Measurements from ENCODE around the gene ARHGAP42.
"Not testable (repeated sequence)": the region's sequence is repeated elsewhere in the genome, so short reads cannot be mapped to it uniquely, and the experiment has no call there.

Gene ARHGAP42

DNA sequence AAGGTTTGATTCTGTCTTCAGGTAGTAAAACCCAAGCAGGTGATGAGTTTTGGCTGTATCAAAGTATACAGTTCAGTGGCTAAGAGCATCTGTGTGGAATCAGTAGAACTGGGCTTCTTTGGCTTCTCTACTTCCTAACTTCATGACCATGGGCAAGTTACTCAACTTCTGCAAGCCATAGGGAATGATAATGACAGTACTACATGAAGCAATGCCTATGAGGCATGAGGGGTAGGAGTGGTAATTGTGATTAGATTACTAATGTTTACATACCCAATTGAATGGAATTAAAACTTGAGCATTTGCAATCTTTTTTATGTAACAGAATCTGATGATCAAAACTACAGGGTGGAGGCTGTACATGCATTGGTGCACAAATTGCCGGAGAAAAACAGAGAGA, 278.3 kb downstream of the ARHGAP42 start:
- DNase-seq (ENCODE audit: low spot score) = no peak

DNA sequence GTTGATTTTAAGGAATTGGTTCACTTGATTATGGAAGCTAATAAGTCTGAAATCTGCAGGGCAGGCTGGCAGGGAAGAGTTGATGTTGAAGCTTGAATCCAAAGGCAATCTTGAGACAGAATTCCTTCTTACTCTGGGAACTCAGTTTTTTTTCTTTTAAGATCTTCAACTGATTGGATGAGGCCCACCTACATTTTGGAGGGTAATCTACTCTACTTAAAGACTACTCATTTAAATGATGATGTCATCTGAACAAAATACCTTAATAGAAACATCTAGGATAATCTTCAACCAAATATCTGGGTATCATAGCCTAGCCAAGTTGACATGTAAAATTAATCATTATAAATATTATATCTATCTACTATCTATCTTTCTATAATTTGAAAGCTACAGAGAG, 279.3 kb downstream of the ARHGAP42 start:
- no peak for DNase-seq (ENCODE audit: low spot score)

GRCh38 chr11:100969008-100969407, 281.9 kb downstream of the ARHGAP42 start:
- DNase-seq (ENCODE audit: low spot score) = no peak

GRCh38 chr11:100970283-100971164, 283.4 kb downstream of the ARHGAP42 start:
- no peak for DNase-seq (ENCODE audit: low spot score)

DNA sequence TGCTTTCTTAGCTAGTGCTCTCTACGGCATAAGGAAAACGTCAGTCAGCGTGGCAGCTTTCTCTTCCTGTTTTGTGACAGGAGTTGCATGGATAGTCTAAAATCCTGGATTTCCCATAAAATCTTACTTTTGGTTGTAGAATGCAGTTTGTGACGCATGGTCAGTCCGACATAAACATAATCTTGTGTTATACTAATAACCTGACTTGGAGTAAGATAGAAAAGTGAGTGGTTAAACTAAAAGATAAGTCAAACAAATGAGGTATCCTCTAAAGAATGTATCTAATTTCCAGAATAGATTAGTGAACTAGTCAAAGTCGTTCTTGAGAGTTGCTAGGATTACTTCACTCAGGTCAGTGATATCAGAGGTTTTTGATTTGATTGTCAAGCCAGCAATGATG, 285.0 kb downstream of the ARHGAP42 start:
- DNase-seq (ENCODE audit: low spot score) = no peak

DNA sequence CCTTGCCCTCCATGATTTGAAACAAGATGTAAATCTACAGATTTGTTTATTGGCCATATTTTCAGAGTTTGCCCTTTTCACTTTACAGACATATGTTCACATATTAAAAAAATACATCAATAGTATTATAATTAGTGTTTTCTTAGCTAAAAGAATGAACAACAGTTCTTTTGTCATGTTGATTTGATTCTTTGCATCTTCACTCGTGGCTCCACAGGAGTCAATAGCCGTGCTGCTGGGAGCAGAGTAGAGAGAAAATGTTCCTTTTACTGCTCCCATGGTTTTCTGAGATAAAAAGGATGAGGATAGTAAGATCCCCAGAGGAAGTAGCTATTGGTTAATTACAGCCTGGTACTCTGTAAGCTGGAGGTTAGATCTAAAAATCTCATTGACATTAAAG, 291.4 kb downstream of the ARHGAP42 start:
- DNase-seq (ENCODE audit: low spot score) = no peak

- no peak for DNase-seq (ENCODE audit: low spot score)
Measured at GRCh38 chr11:100978939-100979338, 291.9 kb downstream of the ARHGAP42 start.

- DNase-seq (ENCODE audit: low spot score) = no peak
Measured at GRCh38 chr11:100980156-100980555, 293.1 kb downstream of the ARHGAP42 start.

DNA sequence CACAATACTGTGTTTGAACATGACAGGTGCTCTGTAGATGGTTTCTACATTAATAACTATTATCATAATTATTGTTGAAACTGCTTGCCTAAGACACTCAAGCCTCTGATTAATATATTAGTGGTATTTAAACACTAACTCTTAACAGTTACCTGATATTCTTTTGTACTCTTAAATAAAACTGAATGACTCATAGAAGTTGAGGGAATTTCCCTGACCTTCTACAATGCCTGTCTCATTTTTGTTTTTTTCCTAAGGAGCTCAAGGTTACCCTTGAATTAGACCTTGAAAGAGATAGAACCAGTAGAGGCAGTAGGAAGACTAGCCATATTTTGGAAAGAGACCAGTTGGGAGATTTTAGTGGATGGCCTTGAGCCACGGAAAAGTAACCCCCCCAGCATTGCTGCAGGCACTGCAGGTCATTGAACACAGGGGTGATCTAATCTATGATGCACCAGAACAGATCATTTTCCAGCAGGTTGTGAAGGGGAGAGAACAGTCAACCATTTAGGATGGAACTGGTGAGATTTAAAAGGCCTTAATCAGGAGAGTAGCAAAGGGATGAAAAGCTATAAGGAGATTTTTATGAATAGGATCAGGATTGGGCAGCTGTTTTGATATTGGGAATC, 294.2 kb downstream of the ARHGAP42 start:
- no peak for DNase-seq (ENCODE audit: low spot score)

DNA sequence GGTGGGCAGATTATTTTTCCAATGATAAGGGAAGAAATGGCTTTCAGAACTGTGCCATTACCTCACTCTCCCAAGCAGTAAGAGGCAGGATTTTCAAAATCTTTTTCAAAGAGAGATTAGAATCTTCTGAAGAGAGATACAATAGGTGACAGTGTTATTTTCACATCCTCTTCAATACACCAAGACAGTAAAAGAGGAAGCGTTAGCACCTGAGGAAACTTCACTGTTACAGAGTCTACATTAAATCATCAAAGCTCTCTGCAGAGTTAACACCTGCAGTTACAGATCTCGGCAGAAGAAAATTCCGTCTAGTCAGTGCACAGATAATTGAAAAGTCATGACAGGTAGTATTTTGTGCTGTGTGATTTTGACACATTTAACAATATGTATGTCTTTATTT, 297.6 kb downstream of the ARHGAP42 start:
- no peak for DNase-seq (ENCODE audit: low spot score)

- DNase-seq (ENCODE audit: low spot score) = no peak
Measured at GRCh38 chr11:100990931-100991330, 303.8 kb downstream of the ARHGAP42 start.

DNA sequence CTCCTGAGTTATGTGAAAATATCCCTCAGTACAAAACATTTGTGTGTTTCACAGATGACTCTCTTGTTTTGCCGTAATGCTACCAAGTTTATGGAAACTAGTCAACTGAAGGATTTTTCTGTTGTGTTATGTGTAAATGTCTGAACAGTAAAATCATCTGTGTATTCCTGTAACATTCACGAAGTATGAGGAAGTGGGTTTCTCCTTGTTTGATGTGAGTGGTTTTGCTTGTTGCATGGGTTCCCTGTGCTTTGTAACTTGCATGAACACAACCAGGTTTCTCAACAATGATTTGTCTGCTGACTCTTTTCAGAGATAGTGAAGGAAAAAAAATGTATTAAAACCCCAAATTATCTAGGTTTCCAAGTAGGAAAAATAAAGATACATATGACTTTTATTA, 304.5 kb downstream of the ARHGAP42 start:
- no peak for DNase-seq (ENCODE audit: low spot score)

- no peak for DNase-seq (ENCODE audit: low spot score)
Measured at GRCh38 chr11:100994966-100995365, 307.9 kb downstream of the ARHGAP42 start.

DNA sequence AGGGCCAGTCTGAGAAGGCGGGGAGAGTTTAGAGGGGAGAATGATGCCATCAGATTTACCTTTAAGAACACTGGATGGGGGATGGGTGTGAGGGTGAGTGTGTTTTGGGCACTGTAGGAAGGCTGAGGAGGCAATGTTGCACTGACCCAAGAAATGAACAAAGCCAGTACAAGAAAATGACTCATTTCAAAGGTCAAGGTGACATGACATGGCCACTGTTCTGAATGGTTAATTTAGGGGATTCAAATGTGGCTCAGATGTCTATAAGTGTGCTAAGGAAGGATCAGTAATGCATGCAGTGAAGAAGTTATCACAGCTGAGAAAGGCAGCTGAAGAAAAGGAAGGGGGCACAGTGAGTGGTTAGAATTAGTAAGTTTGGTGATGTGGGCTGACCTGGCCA, 312.7 kb downstream of the ARHGAP42 start:
- no peak for DNase-seq (ENCODE audit: low spot score)

DNA sequence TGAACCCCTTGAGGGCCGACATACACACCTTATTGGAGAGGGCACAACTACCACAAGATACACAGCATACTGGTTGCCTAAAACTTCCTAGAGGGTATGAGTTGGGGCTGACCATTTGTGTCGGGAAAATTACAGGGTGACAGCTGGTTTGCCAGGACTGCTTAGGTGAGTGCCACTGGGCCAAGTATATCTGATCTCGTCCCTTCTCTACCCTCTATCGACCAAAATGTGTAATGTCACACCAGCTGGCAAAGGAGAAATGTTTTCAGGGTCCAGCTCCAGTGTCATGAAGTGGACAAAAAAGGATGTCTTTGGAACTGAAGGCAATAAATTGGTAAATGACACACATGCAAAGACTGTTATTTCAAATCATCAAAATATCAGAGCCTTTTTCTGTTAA, 316.4 kb downstream of the ARHGAP42 start:
- no peak for DNase-seq (ENCODE audit: low spot score)

DNA sequence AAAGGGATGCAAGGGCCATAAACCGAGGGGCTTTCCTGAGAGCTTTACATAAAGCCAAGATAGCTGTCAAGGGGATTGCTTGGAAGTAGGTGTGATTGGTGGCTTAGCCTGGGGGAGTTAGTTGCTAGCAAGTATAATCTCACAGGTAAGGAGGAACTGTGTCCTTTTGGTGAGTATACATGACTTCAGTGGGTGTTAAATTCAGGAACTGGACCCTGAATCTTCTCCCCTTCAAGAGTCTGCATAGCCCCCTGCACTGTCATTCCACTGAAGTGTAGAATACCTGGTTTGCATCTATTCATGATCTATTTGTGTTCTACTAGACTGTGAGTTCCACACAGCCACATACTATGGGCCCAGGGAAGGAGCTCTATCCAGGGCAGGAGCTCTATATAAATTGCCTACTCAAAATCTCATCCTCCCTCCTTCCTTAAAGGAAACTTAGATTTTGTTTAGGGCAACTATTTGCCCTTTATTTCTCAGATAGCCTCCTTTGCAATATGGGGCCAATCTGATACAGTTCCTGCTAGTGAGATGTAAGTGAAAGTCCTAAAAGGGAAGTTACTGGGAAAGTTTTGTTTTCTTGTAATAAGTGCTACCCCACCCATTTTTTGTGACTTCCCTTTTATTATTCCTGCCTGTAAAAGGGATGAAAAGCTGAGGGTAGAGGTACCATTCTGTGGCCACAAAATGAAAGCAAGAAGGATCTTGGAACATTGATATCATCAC, 322.0 kb downstream of the ARHGAP42 start:
- DNase-seq (ENCODE audit: low spot score) = no peak

DNA sequence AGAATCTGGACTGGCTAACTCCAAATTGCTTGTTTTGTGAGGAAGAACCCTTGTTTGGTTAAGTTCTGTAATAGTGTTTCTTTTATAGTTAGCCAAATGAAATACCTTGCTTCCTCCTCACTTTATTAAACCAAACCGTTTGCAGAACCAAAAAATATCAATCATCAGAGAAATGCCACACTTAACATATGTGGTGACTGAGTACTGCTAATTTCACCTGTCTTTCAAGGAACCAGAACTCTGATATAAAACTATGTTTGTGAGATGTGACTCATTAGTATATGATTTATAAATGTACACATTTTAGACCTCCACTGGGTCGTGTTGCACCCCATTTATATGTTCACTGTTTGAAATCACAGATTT, 322.6 kb downstream of the ARHGAP42 start:
- DNase-seq (ENCODE audit: low spot score) = no peak

DNA sequence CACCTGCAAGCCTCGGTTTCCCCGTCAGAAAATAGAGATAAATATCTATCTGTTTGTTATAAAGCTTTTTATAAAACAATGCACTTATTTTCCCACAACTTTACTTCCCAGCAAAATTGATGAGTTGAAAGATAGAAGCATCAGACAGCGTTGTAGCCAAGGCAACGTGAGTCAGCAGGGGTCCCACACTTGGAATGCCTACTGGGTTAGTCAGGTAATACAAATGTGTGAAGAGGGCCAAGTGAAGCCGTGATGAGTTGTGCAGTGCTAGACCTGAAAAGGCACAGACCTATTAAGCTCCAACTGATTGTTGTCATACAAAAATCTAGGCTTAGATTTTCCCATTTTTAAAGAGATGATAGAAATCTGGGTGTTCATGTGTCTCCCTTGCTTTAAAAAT, 323.8 kb downstream of the ARHGAP42 start:
- no peak for DNase-seq (ENCODE audit: low spot score)

- no peak for DNase-seq (ENCODE audit: low spot score)
Measured at GRCh38 chr11:101011881-101012280, 324.8 kb downstream of the ARHGAP42 start.

DNA sequence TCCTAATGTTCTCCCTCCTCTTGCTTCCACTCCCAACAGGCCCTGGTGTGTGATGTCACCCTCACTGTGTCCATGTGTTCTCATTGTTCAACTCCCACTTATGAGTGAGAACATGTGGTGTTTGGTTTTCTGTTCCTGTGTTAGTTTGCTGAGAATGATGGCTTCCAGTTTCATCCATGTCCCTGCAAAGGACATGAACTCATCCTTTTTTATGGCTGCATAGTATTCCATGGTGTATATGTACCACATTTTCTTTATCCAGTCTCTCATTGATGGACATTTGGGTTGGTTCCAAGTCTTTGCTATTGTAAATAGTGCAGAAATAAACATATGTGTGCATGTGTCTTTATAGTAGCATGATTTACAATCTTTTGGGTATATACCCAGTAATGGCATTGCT, 326.6 kb downstream of the ARHGAP42 start:
- not testable (repeated sequence) for DNase-seq (ENCODE audit: low spot score)

DNA sequence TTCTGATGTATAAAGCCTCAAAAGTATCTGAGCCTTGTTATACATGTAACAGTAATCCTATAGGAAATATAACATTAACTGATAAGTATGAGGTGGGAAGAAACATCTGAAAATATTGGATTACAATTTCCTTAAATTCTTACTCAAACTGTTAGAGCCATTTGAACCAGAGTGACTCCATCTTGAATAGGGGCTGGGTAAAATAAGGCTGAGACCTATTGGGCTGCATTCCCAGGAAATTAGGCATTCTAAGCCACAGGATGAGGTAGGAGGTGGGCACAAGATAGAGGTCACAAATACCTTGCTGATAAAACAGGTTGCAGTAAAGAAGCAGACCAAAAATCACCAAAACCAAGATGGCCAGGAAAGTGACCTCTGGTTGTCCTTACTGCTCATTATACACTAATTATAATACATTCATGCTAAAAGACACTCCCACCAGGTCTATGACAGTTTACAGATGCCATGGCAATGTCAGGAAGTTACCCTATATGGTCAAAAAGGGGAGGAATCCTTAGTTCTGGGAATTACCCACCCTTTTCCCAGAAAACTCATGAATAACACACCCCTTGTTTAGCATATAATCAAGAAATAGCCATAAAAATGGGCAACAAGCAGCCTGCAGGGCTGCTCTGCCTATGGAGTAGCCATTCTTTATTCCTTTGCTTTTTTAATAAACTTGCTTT, 327.7 kb downstream of the ARHGAP42 start:
- no peak for DNase-seq (ENCODE audit: low spot score)

- DNase-seq (ENCODE audit: low spot score) = no peak
Measured at GRCh38 chr11:101019870-101020269, 332.8 kb downstream of the ARHGAP42 start.

Data from activated CD4-positive, alpha-beta T cell treated with anti-CD3 and anti-CD28 coated beads, Interleukin-2, Interleukin-4, amounts not matched to agents 100 ng/mL and 50 ng/mL, durations not matched to agents 16 hours and 8 hours (primary cell).